Esophagus mucosa (tissue), 1 donor: ENCODE results near the gene TMEM82. TPM values are rescaled to one million over a fixed set of nuclear protein-coding genes. Genes with fewer than 3 reads are reported as not detected.

Experiments
- ATAC-seq: fragments of 200-7000 bp; cut with Tn5 transposase; one replicate; pipeline ENCODE4 v1.9.1; 2020
- total RNA-seq: library from RNA; stranded (reverse); gene quantifications from one replicate; pipeline ENCODE4 v1.2.4, GENCODE V29; 2023
- donor health status: DM: yes; HTN: yes; CAD: no.

The TMEM82 gene
- total RNA-seq, 1 donor from 2014 or later = not detected

GRCh38 chr1:15757575-15758342, 15.5 kb downstream of the TMEM82 start:
- peak; percentile 2 for ATAC-seq

- ATAC-seq = peak; percentile 20
Measured at GRCh38 chr1:15758343-15758931, 16.1 kb downstream of the TMEM82 start, which contains the start of gene FBLIM1. Gene FBLIM1, plus strand, starts transcription at chr1:15758795. Its CDS starts 6,189 bp downstream, at chr1:15764984.

- ATAC-seq = peak; percentile 21
Measured at GRCh38 chr1:15758953-15759661, 16.8 kb downstream of the TMEM82 start.

GRCh38 chr1:15760520-15761211, 18.4 kb downstream of the TMEM82 start:
- no peak for ATAC-seq

GRCh38 chr1:15761366-15762128, 19.2 kb downstream of the TMEM82 start:
- ATAC-seq = no peak

GRCh38 chr1:15762546-15762945, 20.2 kb downstream of the TMEM82 start:
- ATAC-seq = no peak

- peak; percentile 59 for ATAC-seq
Measured at GRCh38 chr1:15764269-15764764, 22.0 kb downstream of the TMEM82 start.

GRCh38 chr1:15764890-15765289, 22.6 kb downstream of the TMEM82 start:
- ATAC-seq = no peak

GRCh38 chr1:15765495-15766194, 23.3 kb downstream of the TMEM82 start:
- peak; percentile 91 for ATAC-seq

GRCh38 chr1:15767941-15768340, 25.6 kb downstream of the TMEM82 start:
- ATAC-seq = no peak

- ATAC-seq = no peak
Measured at GRCh38 chr1:15768388-15768787, 26.1 kb downstream of the TMEM82 start.

- no peak for ATAC-seq
Measured at GRCh38 chr1:15770313-15770962, 28.1 kb downstream of the TMEM82 start.

- no peak for ATAC-seq
Measured at GRCh38 chr1:15771836-15772515, 29.7 kb downstream of the TMEM82 start.

GRCh38 chr1:15775706-15776105, 33.4 kb downstream of the TMEM82 start:
- ATAC-seq = no peak

- no peak for ATAC-seq
Measured at GRCh38 chr1:15777909-15778707, 35.8 kb downstream of the TMEM82 start.

- ATAC-seq = peak; percentile 2
Measured at GRCh38 chr1:15785683-15786082, 43.4 kb downstream of the TMEM82 start.

GRCh38 chr1:15786581-15786980, 44.3 kb downstream of the TMEM82 start:
- peak; percentile 35 for ATAC-seq

GRCh38 chr1:15788624-15789301, 46.5 kb downstream of the TMEM82 start:
- ATAC-seq = peak; percentile 76

GRCh38 chr1:15796086-15796462, 53.8 kb downstream of the TMEM82 start:
- ATAC-seq = no peak
